Hepatocyte (in vitro differentiated cells): Measurements from ENCODE around the gene TYRP1. TPM values are rescaled to one million over a fixed set of nuclear protein-coding genes. Genes with fewer than 3 reads are reported as not detected.

Source experiments
- DNase-seq: peaks from one replicate; pipeline ENCODE4 v3.0.0-alpha.2; 2016; ENCODE audit warnings: low spot score
- H2AFZ ChIP-seq: fragments of 200-600 bp; sonication (generic); 2 replicates; pipeline ENCODE4 v1.6.0; 2016; ENCODE audit warnings: antibody characterized with exemption, mild to moderate bottlenecking
- H3K27ac ChIP-seq: fragments of 200-600 bp; sonication (generic); 2 replicates; pipeline ENCODE4 v1.5.1; 2016; ENCODE audit warnings: mild to moderate bottlenecking
- H3K27me3 ChIP-seq: fragments of 200-600 bp; sonication (generic); 2 replicates; pipeline ENCODE4 v1.6.1; 2016
- H3K36me3 ChIP-seq: fragments of 200-600 bp; sonication (generic); replicated peaks from 2 replicates; pipeline ENCODE4 v1.5.1; 2016; ENCODE audit warnings: low read depth; ENCODE audit not compliant: insufficient read depth
- H3K4me1 ChIP-seq: fragments of 200-600 bp; sonication (generic); 2 replicates; pipeline ENCODE4 v1.5.1; 2016; ENCODE audit warnings: mild to moderate bottlenecking, moderate library complexity; ENCODE audit not compliant: insufficient read depth
- H3K4me2 ChIP-seq: fragments of 200-600 bp; sonication (generic); 2 replicates; pipeline ENCODE4 v1.6.0; 2016
- H3K4me3 ChIP-seq: fragments of 200-600 bp; sonication (generic); 2 replicates; pipeline ENCODE4 v1.5.1; 2016; ENCODE audit warnings: mild to moderate bottlenecking
- H3K79me2 ChIP-seq: fragments of 200-600 bp; sonication (generic); 2 replicates; pipeline ENCODE4 v1.6.0; 2017; ENCODE audit warnings: mild to moderate bottlenecking
- H3K9me2 ChIP-seq: fragments of 200-600 bp; sonication (generic); replicated peaks from 2 replicates; pipeline ENCODE4 v1.6.0; 2017; ENCODE audit warnings: mild to moderate bottlenecking; ENCODE audit not compliant: insufficient read depth
- H3K9me3 ChIP-seq: fragments of 200-600 bp; sonication (generic); 2 replicates; pipeline ENCODE4 v1.5.1; 2016; ENCODE audit warnings: low read depth, mild to moderate bottlenecking
- H4K20me1 ChIP-seq: fragments of 200-600 bp; sonication (generic); 2 replicates; pipeline ENCODE4 v1.6.0; 2016; ENCODE audit warnings: mild to moderate bottlenecking; ENCODE audit not compliant: insufficient read depth, poor library complexity, severe bottlenecking
- CTCF ChIP-seq: fragments of 200-600 bp; sonication (generic); IDR thresholded peaks from 2 replicates; pipeline ENCODE4 v1.5.1; 2016; ENCODE audit warnings: antibody characterized with exemption, mild to moderate bottlenecking; ENCODE audit not compliant: poor library complexity
- EZH2 ChIP-seq: fragments of 200-600 bp; sonication (generic); IDR thresholded peaks from 2 replicates; pipeline ENCODE4 v1.6.1; 2016; ENCODE audit warnings: antibody characterized with exemption, mild to moderate bottlenecking, borderline replicate concordance
- EZH2phosphoT487 ChIP-seq: fragments of 200-600 bp; sonication (generic); IDR thresholded peaks from one replicate; pipeline ENCODE4 v1.6.1; 2018; ENCODE audit warnings: antibody characterized with exemption, mild to moderate bottlenecking, low read depth, moderate library complexity; ENCODE audit not compliant: unreplicated experiment, severe bottlenecking
- WGBS: methylation state at CpG from one replicate; pipeline ENCODE4 v1.1.6; 2016; ENCODE audit warnings: low lambda C conversion rate; ENCODE audit errors: missing lambda C conversion rate; 5-methylcytosine and 5-hydroxymethylcytosine counted together
- polyA plus RNA-seq: library from polyadenylated mRNA; unstranded; fragments of >200 nt; fragmentation: Nextera tagmentation; extraction: Ambion mirVana; gene quantifications from 2 replicates; pipeline ENCODE4 v1.2.1, GENCODE V29; 2016
- total RNA-seq: library from RNA; depleted of rRNA; stranded (reverse); fragments of >200 nt; gene quantifications from 2 replicates; pipeline ENCODE4 v1.2.3, GENCODE V29; 2014

Gene TYRP1
- total and polyA plus RNA-seq, 2 experiments from 2014 or later, result 6.4 to 8.6 TPM

- H3K4me2 ChIP-seq, result no peak overlapping the region
- no peaks in the 10 kb centered on the region for H3K9me2 ChIP-seq
- H3K27ac ChIP-seq, result no peak overlapping the region
- no peaks in the 10 kb centered on the region for H3K4me1 ChIP-seq
- H3K27me3 ChIP-seq, result no peaks in the 10 kb centered on the region
- no peaks in the 10 kb centered on the region for H3K9me3 ChIP-seq
- no peak for TF ChIP-seq EZH2
- no peak for TF ChIP-seq CTCF
- TF ChIP-seq EZH2phosphoT487, result no peak
- H3K4me3 ChIP-seq, result no peak overlapping the region
- no peak overlapping the region for H2AFZ ChIP-seq
- H4K20me1 ChIP-seq, result no peaks in the 10 kb centered on the region
- no peak for DNase-seq
- no peaks in the 10 kb centered on the region for H3K79me2 ChIP-seq
- no peaks in the 10 kb centered on the region for H3K36me3 ChIP-seq
These were observed 37.7 kb downstream of the TYRP1 start for GRCh38 chr9:12730927-12731326.

DNA sequence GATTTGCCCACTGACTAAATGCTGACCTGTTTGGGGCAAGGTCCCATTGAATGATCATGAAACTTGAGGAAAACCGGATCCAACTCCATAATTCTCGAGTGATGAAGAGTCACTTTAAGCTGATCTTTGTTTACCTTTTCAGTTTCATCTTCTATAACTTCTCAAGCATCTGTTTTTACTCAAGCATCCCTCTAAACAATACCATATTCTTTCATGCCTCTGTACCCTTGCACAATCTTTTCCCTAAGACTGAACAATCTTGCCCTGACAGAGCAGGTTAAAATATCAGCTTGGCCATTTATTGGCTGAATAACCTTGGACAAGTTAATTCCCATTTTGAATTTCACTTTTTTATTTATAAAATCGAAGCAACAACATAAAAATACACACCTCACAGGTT is 39.8 kb downstream of the TYRP1 start:
- H3K4me3 ChIP-seq, result no peak overlapping the region
- WGBS, result 76% methylated on average over 3 of the region's 3 CpGs
- no peaks in the 10 kb centered on the region for H3K27me3 ChIP-seq
- TF ChIP-seq CTCF, result no peak
- TF ChIP-seq EZH2phosphoT487, result no peak
- no peak for TF ChIP-seq EZH2
- no peak overlapping the region for H2AFZ ChIP-seq
- H3K4me1 ChIP-seq, result no peaks in the 10 kb centered on the region
- H3K4me2 ChIP-seq, result no peak overlapping the region
- no peak for DNase-seq
- no peaks in the 10 kb centered on the region for H4K20me1 ChIP-seq
- no peaks in the 10 kb centered on the region for H3K9me3 ChIP-seq
- H3K27ac ChIP-seq, result no peak overlapping the region
- H3K36me3 ChIP-seq, result no peaks in the 10 kb centered on the region
- H3K9me2 ChIP-seq, result no peaks in the 10 kb centered on the region
- no peaks in the 10 kb centered on the region for H3K79me2 ChIP-seq

DNA sequence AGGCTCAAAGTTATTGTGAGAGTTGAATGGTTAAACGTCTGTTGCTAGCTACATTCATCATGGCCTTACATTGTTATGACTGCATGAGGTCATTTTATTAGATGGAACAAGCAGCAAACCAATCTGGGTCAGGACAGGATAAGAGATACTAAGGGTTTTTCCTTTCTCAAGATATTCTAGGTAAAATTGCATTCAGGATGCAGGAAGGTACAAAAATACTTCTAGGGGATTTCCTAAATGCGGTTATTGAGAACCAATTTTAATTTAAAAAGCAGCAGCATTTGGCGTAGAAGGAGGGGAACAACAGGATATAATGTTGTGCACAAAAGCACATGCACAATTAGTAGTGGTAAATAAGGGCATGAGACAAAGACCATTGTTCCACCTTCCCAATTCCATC is 42.5 kb downstream of the TYRP1 start:
- no peaks in the 10 kb centered on the region for H3K9me3 ChIP-seq
- H3K4me1 ChIP-seq, result no peaks in the 10 kb centered on the region
- no peak overlapping the region for H3K4me2 ChIP-seq
- no peak overlapping the region for H3K4me3 ChIP-seq
- no peaks in the 10 kb centered on the region for H3K79me2 ChIP-seq
- 70% methylated on average over 3 of the region's 3 CpGs for WGBS
- H3K27ac ChIP-seq, result no peak overlapping the region
- H3K36me3 ChIP-seq, result no peaks in the 10 kb centered on the region
- no peak for DNase-seq
- no peaks in the 10 kb centered on the region for H3K27me3 ChIP-seq
- no peaks in the 10 kb centered on the region for H4K20me1 ChIP-seq
- no peaks in the 10 kb centered on the region for H3K9me2 ChIP-seq
- H2AFZ ChIP-seq, result no peak overlapping the region
- TF ChIP-seq CTCF, result no peak
- TF ChIP-seq EZH2, result no peak
- TF ChIP-seq EZH2phosphoT487, result no peak

- no peak overlapping the region for H3K27ac ChIP-seq
- H3K9me2 ChIP-seq, result no peaks in the 10 kb centered on the region
- no peaks in the 10 kb centered on the region for H3K79me2 ChIP-seq
- no peaks in the 10 kb centered on the region for H3K4me1 ChIP-seq
- no peak overlapping the region for H3K4me3 ChIP-seq
- H3K9me3 ChIP-seq, result no peaks in the 10 kb centered on the region
- WGBS, result 0% methylated on average over 1 of the region's 1 CpG
- no peak overlapping the region for H3K4me2 ChIP-seq
- no peaks in the 10 kb centered on the region for H4K20me1 ChIP-seq
- H3K36me3 ChIP-seq, result no peaks in the 10 kb centered on the region
- no peak for DNase-seq
- TF ChIP-seq EZH2 (no peak), EZH2phosphoT487 (no peak), CTCF (no peak)
- no peak overlapping the region for H2AFZ ChIP-seq
- no peaks in the 10 kb centered on the region for H3K27me3 ChIP-seq
These were observed 44.7 kb downstream of the TYRP1 start for GRCh38 chr9:12737871-12738270.
